AG20443 (cell line): ENCODE data around the gene FHIT.

Source experiments
- DNase-seq: peaks from one replicate; pipeline ENCODE4 v3.0.0; 2012; ENCODE audit warnings: low spot score, mixed read lengths

Gene FHIT

DNA sequence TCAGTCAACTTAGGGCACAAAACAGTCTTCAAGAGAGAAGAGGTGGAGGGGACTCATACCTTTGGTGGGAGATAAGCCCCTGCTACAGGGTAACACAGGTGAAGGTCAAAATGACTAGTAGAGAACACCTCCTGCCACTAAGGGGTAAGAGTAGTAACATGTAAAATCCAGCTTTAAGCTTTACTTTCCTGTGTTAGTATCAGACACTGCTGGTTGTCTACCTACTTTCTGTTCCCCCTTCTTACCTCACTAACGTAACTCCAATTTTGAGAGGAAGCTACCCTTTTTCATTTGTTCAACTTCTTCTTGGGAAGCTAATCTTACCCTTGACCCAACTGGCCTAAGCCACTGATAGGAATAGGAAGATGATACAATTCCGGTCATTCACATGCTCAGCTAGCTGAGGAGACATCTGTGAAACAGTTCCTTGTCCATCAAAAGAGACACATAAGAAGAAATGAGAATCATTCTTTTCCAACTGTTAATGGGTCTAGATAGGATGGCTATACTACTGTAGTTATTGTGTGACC, 1374.7 kb downstream of the FHIT start:
- DNase-seq, result no peak

DNA sequence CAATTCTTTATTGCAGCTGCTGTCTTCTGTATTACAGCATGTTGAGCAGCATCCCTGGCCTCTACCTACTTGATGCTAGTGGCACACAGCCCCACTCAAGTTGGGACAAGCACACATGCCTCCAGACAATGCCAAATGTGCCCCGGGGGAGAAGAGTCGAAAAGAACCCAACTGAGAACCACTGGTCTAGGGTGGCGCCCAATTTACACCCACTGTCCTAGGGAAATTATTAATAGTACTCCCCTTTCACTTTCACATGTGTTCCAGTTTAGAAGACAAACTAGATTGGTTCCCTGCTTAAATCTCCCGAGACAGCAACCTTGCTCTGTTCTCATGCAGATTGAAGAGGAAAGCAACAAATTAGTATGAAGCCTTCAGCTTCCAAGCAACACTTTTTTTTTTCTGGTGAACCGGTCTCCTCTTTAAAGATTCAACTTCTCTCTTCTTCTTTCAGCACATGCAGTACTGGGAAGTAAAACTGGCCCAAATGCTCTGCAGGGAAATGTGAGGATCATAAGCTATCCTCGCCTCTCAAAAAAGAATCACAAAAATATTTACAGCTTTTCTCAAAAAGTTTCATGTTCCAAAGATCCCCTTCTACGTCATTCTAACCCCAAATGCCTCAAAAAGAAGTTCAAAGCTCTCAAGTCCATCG, 1377.5 kb downstream of the FHIT start:
- no peak for DNase-seq

DNA sequence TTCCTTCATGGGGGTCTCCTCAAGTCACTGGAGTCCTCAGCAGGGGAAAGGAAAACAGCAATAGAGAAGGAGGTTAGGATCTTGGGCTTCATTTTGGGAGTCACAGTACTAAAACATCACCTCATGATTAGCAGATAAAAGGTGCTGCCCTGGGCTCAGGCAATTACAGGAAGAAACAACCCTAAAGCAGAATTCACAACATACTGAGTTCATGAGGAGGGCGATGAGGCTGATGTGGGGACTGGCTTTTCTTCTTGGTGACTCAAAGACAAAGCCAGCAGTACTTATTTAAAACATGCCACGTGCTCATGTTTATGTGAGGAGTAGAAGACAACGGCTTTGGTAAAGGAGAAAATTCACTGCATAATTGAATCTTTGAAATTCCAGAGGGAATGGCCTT, 1379.1 kb downstream of the FHIT start:
- no peak for DNase-seq

DNA sequence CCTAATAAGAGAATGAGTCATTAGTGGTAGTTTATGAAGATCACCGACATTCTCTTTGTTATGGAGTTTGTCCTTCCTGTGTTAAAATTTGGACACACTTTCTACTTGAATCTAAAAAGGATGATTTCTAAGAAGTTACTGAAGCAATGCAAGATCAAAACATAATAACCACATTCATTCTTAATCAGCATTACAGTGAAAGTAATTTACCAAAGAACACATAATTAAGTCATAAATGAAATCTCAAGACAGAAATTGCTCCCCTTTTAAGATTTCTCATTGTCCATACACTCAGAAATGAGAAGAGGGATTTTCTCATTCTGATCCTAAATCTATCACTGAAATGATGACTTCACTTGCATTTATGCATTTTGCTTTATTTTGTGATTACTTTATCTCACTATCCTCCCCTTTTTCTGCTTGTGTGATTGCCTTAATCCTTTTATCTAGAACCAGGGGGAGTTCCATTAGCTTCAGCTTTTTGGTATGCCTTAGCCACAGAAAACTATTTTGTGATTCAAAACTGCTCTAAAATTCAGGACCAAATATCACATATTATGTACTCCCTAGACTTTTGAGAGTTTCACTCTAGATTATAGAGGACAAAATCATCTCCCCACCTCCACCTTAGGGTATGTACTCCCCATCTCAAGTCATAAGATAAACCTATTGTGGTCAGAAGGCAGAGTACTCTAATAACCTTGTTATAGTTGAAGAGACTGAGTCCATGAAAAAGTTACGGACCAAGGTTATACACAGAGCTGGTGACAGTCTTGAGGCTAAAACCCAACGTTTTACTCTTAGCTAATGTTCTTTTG, 1383.9 kb downstream of the FHIT start:
- no peak for DNase-seq

DNA sequence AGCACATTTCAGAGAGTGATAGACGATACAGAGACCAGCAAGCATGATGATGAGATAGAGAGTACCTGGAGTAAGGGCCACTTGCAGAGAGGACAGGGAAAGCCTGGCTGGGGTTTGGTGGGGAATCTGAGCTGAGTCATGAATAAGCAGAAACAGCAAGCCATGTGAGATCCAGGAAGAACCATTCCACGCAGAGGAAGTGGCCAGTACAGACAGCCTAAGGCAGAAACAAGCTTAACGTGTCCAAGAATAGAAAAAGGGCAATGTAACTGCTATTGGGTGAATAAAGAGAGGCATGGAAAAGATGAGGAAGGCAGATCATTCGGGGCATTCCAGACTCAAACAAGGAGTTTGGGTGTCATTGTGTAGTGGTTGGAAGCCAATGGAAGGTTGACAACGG, 1385.2 kb downstream of the FHIT start:
- DNase-seq, result peak; percentile 17

DNA sequence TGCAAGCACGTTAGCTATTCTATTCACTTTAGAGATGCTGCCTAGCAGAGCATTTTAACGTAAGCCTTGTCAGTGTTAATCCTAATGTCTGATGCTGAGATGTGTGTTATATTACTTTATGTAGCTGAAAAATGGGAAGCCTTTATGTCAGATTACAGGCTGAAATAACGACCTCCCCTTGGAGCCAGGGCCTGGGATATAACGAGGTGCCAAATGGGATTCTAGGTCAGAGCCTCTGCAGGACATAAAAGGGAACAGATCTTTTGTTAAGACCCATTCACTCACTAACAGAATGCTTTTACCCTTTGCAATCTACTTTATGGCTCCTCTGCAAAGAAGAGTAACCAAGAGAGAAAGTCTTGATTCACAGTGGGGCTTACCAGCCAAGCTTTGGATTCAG, 1385.9 kb downstream of the FHIT start:
- no peak for DNase-seq

DNA sequence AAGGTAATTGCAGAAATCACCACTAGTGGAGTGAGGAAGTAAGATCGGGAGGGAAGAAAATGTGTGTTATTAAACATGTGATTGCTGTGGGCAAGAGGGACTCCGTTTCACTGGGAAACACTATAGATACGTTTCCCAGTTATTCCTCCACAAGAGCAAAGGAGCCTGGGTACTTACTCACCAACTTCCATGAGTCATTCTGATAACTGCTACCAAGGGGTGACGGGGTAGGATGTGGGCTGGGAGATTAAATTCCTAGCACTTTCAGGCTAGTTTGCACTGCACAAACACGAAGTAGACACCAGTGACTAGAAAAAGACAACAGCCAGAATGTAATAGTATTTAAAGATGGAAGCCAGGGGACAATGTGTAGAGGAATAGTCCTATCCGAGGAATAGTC, 1388.6 kb downstream of the FHIT start:
- no peak for DNase-seq

DNA sequence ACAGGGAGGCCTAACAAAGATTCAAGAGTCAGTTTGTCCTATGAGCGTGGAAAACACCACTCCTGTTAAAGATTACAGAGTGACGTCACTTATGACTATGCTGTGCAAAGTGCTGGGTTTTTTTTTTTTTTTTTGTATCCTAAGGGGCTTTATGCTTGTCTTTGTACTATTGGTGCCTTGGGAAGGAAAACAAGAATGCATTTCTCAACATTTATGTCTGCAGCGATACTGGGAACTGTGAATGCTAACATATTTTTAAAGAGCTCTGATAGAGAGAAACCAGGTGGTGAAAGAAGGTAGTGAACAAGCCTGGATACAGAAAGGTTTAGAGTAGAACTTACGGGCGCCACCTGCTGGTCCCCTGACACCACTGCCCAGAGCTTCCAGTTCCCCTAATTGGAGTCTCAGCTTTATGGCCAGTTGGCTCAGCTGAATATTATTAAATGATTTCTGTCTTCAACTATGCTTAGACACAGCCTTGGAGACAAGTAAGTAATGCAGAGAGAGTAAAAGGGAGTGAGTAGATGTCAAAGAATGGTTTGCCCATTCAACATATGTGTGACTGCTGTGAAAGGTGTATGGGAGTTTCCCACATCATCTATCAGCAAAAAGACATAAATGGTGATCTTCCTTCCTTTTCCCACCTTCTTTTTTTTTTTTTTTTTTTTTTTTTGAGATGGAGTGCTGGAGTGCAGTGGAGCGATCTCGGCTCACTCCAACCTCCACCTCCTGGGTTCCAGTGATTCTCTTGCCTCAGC, 1393.5 kb downstream of the FHIT start:
- peak; percentile 87 for DNase-seq

DNA sequence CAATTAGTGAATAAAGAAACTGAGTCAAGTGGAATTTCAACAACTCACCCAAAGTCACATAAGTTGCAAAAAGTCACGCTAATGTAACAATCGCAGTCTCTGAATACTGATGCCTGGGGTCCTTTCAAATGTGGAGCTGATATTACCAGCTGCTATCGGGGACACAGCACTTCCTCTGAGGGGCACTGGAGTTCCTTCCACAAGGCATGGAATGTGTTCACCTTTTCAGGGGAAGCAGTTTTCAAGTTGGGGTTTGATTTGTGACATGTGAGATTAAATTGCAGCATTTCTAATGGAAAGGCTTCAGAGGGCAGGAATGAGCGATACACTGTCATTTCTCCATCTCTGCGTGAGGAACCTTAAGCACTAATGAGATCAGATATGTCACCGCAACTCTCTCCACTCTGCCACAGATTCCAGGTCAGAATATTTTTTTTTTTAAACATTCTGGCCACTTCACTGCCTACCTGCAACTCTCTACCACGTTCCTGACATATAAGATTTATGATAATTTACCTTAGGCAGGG, 1394.3 kb downstream of the FHIT start:
- no peak for DNase-seq

DNA sequence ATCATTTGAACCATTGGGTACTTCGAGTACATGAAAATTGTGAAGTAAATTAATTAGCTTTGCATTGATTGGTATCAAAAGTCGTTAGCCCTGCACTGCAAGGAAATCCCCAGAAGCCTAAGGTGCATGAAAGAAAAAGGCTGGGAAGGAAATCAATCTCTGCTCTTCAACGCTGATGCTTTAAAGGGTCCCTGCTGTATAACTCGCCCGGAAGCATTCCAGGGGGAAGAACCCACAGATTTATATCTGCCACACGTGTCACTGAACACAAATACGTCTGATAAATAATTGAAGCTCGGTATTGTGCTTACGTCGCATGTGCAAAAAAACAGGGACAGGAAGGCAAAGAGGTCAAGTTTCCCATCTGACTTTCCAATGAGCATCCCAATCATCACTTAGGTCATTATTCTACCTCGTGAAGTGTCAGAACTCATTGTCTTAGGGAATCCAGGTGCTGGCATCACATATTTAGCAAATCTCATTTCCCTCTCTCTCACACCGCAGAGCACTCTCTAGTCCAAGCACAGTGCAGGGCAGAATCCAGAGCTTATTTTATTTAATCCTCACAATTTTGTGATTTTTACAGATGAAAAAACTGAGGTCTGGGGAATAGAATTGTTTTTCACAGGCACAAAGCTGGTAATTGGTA, 1397.1 kb downstream of the FHIT start:
- DNase-seq, result no peak

DNA sequence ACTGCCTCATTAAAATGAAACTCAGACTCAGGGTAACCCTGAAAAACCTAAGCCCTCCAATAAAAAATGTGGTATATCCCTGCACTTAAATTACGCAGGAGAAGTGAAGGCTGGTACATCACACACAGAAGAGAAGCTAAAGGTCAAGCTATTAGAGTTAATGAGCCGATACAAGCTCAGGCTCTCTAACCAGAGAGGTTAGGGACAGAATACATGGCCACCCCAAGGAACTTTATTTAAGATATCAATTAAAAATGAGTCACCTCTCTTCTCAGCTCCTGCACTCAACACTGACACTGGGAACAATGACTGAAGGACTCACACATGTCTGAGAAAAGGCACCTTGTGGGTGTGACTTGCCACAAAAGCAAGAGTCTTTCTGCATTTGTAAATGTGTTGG, 1400.8 kb downstream of the FHIT start:
- DNase-seq, result no peak

DNA sequence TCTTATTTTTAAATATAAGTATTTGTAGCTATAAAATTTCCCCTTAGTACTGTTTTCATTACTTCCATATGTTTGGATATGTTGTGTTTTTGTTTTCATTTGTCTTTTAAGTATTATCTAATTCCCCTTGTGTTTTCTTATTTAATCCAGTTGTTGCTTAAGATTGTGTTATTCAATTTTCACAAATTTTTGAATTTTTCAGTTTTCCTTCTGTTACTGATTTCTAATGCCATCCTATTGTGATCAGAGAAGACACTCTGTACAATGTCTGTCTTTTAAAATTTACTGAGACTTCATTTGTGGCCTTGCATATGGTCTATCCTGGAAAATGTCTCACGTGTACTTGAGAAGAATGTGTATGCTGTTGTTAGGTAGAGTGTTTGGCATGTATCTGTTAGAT, 1405.9 kb downstream of the FHIT start:
- no peak for DNase-seq

DNA sequence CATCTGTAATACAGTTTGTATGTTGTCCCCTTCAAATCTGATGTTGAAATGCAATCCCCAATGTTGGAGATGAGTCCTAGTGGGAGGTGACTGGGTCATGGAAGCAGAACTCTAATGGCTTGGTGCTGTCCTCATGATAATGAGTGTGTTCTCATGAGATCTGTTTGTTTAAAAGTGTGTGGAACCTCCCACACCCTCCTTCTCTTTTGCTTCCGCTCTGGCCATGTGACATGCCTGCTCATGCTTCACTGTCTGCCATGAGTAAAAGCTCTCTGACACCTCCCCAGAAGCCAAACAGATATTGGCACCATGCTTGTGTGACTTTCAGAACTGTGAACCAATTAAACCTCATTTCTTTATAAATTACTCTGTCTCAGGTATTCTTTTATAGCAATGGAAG, 1407.4 kb downstream of the FHIT start:
- DNase-seq, result no peak

DNA sequence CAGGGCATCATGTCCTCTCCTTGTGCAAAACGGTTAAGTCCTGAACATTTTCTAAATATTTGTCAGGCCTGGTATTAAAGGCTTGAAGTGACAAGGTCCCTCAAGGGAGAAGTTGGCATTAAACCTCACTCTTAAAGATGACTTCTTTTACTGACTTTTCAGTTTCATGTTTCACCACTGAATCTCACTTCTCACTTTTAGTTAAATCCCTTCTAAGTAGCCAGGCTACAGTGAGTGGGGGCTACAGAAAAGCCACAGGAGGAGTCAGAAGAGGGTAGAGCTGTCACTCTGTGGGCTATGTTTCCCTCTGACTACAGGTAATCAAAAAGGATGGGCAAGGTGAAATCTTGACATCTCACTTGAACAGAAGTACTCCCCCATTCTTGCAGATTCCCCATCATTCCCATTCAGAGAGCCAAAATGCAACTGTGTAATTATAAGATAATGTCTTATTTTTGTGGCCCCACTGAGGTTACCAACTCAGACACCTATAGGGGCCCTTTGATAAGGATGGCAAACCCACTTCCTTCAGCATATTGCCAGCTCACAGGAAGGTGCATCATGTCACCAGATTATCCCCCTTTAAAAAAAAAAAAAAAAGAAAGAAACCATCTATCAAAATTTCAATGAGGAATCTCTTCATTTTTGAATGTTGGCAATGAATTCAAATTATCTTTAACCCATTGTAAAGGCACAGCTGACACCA, 1411.3 kb downstream of the FHIT start:
- DNase-seq, result no peak

DNA sequence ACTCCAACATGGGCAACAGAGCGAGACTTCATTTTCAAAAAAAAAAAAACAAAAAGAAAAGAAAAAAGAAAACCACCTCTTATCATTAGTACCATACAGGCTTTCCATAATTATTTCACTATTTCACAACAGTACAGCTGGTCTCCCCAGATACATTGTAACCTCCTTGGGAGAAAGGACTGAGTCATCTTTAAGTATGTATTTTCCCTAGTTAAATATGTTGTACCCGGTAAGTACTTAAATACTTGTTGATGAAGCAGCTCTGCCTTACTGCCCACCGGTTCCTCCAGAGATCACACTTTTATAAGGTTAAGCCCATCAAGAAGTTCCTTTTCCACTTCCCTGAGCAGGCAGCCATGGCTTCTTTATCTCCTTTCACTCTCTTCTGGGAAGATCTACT, 1412.0 kb downstream of the FHIT start:
- DNase-seq, result peak; percentile 28

DNA sequence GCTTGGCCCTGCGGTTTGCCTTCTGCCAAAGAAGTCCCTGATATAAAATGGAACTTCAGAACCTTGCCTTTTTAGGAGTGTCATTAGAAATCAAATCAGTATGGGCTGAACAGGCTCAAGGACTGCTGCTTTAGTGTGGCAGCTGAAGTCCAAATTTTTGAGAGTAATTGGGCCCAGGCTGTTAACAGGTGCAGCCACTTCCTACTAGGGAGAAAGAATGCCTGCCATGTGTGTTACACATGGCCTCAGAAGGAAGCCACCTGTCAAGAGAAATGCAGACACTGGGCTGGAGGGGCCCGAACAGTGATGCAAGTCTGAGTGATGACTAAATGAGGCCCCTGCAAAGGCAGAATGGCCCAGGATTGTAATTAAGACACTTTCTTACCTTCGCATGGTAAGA, 1414.7 kb downstream of the FHIT start:
- no peak for DNase-seq

DNA sequence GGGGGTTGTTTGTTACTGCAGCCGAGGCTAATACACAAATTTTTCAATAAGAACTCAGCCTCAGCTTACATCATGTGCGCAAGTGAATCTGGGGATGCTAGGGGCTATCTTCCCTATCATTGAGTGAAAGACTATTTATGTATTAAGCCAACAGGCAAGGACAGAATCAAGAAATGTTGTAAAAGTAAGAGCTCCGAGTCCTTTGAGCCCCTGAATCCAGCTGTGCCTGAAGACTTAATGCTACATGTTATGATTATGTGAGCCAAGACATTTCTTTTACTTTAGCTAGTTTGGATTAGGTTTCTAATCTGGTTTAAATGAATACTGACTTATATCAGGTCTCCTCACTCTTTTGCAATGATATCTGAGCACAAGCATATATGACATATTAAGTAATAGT, 1418.5 kb downstream of the FHIT start:
- DNase-seq, result no peak

DNA sequence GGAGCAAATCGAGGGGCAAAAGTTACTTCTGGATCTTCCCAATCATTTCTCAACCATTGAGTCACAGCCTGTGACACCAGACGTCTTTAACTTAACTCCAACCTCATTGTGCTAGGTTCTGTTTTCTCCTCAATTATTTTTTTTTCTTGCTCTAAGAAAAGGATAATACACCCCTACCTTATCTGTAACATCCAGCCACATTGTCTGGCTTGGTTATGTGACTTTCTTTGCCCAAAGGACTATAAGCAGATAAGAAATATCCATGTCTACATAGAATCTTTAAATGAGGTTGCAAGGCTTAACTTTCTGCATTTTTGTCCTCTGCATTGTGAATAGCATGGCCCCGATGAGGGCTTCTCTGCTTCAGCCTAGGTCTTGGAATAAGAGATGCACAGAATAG, 1419.0 kb downstream of the FHIT start:
- DNase-seq, result no peak

DNA sequence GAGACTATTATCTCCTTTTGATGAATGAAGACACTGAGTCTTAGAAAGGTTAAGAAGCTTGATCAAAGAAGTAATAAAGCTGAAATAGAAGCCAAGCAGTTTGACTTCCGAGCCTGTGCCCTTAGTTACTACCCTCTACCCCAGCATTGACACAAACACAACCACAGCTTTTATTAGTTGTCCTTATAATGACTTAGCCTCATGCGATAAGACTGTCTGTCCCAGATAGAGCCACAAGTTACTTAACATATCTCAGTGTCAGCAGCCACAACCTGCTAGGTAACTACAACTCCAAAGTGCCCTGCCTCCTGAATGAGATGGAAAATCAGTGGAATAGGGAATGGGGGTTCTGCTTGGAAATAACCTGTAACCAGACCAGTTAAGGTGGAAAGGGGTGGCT, 1419.9 kb downstream of the FHIT start:
- DNase-seq, result no peak

DNA sequence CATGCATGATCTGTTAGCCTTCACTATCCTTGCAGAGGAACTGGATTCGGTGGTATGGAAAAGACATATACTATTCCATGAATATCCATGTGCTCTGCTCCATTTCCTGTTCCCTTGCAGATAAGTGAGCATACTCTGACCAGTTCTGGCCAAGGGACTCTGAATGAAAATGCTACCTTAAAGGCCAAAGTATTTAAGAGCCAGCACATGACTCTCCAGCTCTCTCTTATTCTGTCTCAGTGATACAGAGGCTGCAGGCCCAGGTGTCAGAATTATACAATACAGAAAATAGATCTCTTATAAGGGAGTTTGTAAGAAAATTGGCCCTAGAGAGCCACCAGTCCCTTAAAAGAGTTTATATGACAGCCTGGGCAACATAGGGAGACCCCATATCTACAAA, 1421.7 kb downstream of the FHIT start:
- no peak for DNase-seq

DNA sequence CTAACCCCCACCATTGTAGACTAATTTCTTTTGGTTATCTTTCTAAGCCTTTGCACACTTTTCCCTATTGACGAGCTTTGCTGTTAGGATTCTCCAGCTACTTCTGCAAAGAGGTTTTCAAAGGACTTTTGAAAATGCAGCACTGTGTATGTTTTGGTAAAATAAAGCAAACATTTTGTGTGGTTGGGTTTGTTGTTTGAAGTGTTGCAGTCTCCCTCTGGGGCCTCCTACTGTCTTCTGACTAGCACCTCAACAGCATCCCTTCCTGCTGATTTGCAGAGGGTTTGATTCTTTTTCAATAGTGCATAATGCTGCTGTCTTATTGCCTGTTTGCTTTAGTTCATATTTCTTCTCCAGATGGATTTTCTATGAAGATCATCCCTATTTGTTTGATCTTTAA, 1426.4 kb downstream of the FHIT start:
- DNase-seq, result no peak
